Glutamatergic neuron (in vitro differentiated cells): Measurements from ENCODE around the gene PGF. TPM values are rescaled to one million over a fixed set of nuclear protein-coding genes. Genes with fewer than 3 reads are reported as not detected.

Experiments
- DNase-seq: peaks from one replicate; pipeline ENCODE4 v3.0.0; 2022
- H3K27ac Mint-ChIP-seq: one replicate; pipeline ENCODE4 v1.8.0; 2020; ENCODE audit warnings: mild to moderate bottlenecking, mixed read lengths, inconsistent platforms; ENCODE audit not compliant: unreplicated experiment
- H3K27me3 Mint-ChIP-seq: one replicate; pipeline ENCODE4 v1.8.0; 2020; ENCODE audit warnings: mild to moderate bottlenecking, moderate library complexity, mixed read lengths, inconsistent platforms; ENCODE audit not compliant: unreplicated experiment
- H3K36me3 Mint-ChIP-seq: one replicate; pipeline ENCODE4 v1.8.0; 2020; ENCODE audit warnings: mild to moderate bottlenecking, mixed read lengths, inconsistent platforms; ENCODE audit not compliant: unreplicated experiment
- H3K4me1 Mint-ChIP-seq: one replicate; pipeline ENCODE4 v1.8.0; 2020; ENCODE audit warnings: mild to moderate bottlenecking, low read depth, mixed read lengths, inconsistent platforms; ENCODE audit not compliant: unreplicated experiment
- H3K4me3 Mint-ChIP-seq: one replicate; pipeline ENCODE4 v1.8.0; 2020; ENCODE audit warnings: mild to moderate bottlenecking, mixed read lengths, inconsistent platforms; ENCODE audit not compliant: unreplicated experiment
- H3K9me3 Mint-ChIP-seq: one replicate; pipeline ENCODE4 v1.8.0; 2020; ENCODE audit warnings: mild to moderate bottlenecking, moderate library complexity, mixed read lengths, inconsistent platforms; ENCODE audit not compliant: unreplicated experiment
- CTCF ChIP-seq: fragments of 200-600 bp; sonication (generic); IDR thresholded peaks from one replicate; pipeline ENCODE4 v1.5.0; 2021; ENCODE audit not compliant: partially characterized antibody, unreplicated experiment
- total RNA-seq: library from RNA; stranded (reverse); fragmentation: NEBNext Ultra II Directional; extraction: Animal tissue kit (Norgen Biotek cat#: 25700); gene quantifications from one replicate; pipeline ENCODE4 v1.2.1, GENCODE V29; 2021; ENCODE audit not compliant: unreplicated experiment

The PGF gene
- total RNA-seq, 1 donor from 2014 or later = 7.9 TPM

GRCh38 chr14:74905595-74906142 is 49.7 kb downstream of the PGF start:
- peaks cover 16% of the 10 kb centered on the region for H3K9me3 Mint-ChIP-seq
- peak overlapping the region; percentile 59 for H3K27ac Mint-ChIP-seq
- peaks cover 15% of the 10 kb centered on the region for H3K4me1 Mint-ChIP-seq
- peaks cover 11% of the 10 kb centered on the region for H3K27me3 Mint-ChIP-seq
- H3K36me3 Mint-ChIP-seq = no peaks in the 10 kb centered on the region
- DNase-seq = peak; percentile 82
- no peak overlapping the region for H3K4me3 Mint-ChIP-seq
- TF ChIP-seq CTCF = peak; percentile 91

GRCh38 chr14:74904635-74905503 is 50.5 kb downstream of the PGF start:
- Mint-ChIP-seq H3K36me3 (peaks cover 5% of the 10 kb centered on the region), H3K27me3 (peaks cover 7% of the 10 kb centered on the region), H3K27ac (peak overlapping the region; percentile 59), H3K4me1 (peaks cover 12% of the 10 kb centered on the region), H3K4me3 (no peak overlapping the region), H3K9me3 (peaks cover 13% of the 10 kb centered on the region)
- no peak for TF ChIP-seq CTCF
- DNase-seq = no peak

- H3K27ac Mint-ChIP-seq = peak overlapping the region; percentile 64
- H3K27me3 Mint-ChIP-seq = peaks cover 7% of the 10 kb centered on the region
- peaks cover 5% of the 10 kb centered on the region for H3K4me1 Mint-ChIP-seq
- H3K36me3 Mint-ChIP-seq = peaks cover 12% of the 10 kb centered on the region
- TF ChIP-seq CTCF = no peak
- no peak overlapping the region for H3K4me3 Mint-ChIP-seq
- peaks cover 17% of the 10 kb centered on the region for H3K9me3 Mint-ChIP-seq
- no peak for DNase-seq
These were observed 52.3 kb downstream of the PGF start for GRCh38 chr14:74902941-74903705.

GRCh38 chr14:74898694-74899093 is 56.7 kb downstream of the PGF start:
- TF ChIP-seq CTCF = no peak

More at GRCh38 chr14:74898694-74899093, 56.7 kb downstream of the PGF start:
- peaks cover 12% of the 10 kb centered on the region for H3K36me3 Mint-ChIP-seq
- peaks cover 8% of the 10 kb centered on the region for H3K9me3 Mint-ChIP-seq
- DNase-seq = no peak
- H3K4me1 Mint-ChIP-seq = no peaks in the 10 kb centered on the region
- H3K4me3 Mint-ChIP-seq = no peak overlapping the region
- H3K27ac Mint-ChIP-seq = no peak overlapping the region
- peaks cover 3% of the 10 kb centered on the region for H3K27me3 Mint-ChIP-seq
